COR-L47 (cell line): ENCODE measurements around the gene PCDHA1.
"Not testable (repeated sequence)": the region's sequence is repeated elsewhere in the genome, so short reads cannot be mapped to it uniquely, and the experiment has no call there.

Experiments used
- DNase-seq: peaks from one replicate; lab custom pipeline; 2025; lab: John Stamatoyannopoulos, UW

Gene PCDHA1

DNA sequence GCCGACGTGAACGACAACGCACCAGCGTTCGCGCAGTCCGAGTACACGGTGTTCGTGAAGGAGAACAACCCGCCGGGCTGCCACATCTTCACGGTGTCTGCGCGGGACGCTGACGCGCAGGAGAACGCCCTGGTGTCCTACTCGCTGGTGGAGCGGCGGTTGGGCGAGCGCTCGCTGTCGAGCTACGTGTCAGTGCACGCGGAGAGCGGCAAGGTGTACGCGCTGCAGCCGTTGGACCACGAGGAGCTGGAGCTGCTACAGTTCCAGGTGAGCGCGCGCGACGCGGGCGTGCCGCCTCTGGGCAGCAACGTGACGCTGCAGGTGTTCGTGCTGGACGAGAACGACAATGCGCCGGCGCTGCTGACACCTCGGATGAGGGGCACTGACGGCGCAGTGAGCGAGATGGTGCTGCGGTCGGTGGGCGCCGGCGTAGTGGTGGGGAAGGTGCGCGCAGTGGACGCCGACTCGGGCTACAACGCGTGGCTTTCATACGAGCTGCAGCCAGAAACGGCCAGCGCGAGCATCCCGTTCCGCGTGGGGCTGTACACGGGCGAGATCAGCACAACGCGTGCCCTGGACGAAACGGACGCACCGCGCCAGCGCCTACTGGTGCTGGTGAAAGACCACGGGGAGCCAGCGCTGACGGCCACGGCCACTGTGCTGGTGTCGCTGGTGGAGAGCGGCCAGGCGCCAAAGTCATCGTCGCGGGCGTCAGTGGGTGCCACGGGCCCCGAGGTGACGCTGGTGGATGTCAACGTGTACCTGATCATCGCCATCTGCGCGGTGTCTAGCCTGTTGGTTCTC, 64.1 kb downstream of the PCDHA1 start:
- DNase-seq, result not testable (repeated sequence)

DNA sequence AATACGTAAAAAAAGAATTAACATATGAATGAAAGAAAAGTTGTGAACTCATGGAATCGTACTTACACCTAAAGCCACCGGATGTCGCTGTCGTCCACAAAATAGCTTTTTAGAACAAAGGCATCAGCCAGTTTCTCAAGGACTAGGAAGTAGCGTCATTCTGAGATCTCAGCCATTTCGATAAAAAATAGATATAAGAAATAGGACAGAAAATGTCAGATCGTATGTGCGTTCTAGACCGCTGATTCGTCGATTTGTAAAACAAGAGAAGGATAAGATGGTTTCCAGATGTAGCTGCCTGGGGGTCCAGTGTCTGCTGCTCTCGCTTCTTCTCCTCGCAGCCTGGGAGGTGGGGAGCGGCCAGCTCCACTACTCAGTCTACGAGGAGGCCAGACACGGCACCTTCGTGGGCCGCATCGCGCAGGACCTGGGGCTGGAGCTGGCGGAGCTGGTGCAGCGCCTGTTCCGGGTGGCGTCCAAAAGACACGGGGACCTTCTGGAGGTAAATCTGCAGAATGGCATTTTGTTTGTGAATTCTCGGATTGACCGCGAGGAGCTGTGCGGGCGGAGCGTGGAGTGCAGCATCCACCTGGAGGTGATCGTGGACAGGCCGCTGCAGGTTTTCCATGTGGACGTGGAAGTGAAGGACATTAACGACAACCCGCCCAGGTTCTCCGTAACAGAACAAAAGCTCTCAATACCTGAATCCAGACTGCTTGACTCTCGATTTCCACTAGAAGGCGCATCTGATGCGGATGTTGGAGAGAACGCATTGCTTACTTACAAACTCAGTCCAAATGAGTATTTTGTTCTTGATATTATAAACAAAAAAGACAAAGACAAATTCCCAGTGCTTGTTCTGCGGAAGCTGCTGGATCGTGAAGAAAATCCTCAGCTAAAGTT, 70.1 kb downstream of the PCDHA1 start, which contains the start of gene PCDHA10:
PCDHA10 (plus strand) TSS at position 126 of the 903 bp plus-strand sequence; CDS start at position 278, 152 bp downstream.
- no peak for DNase-seq

DNA sequence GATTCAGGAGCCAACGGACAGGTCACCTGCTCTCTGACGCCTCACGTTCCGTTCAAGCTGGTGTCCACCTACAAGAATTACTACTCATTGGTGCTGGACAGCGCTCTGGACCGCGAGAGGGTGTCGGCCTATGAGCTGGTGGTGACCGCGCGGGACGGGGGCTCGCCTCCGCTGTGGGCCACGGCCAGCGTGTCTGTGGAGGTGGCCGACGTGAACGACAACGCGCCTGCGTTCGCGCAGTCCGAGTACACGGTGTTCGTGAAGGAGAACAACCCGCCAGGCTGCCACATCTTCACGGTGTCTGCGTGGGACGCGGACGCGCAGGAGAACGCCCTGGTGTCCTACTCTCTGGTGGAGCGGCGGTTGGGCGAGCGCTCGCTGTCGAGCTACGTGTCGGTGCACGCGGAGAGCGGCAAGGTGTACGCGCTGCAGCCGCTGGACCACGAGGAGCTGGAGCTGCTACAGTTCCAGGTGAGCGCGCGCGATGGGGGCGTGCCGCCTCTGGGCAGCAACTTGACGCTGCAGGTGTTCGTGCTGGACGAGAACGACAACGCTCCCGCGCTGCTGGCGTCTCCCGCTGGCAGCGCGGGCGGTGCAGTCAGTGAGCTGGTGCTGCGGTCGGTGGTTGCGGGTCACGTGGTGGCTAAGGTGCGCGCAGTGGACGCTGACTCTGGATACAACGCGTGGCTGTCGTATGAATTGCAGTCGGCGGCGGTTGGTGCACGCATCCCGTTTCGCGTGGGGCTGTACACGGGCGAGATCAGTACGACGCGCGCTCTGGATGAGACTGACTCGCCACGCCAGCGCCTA, 71.4 kb downstream of the PCDHA1 start:
- DNase-seq, result no peak

DNA sequence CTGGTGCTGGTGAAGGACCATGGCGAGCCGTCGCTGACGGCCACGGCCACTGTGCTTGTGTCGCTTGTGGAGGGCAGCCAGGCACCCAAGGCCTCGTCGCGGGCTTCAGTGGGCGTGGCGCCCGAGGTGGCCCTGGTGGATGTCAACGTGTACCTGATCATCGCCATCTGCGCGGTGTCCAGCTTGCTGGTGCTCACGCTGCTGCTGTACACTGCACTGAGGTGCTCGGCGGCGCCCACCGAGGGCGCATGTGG, 72.0 kb downstream of the PCDHA1 start:
- no peak for DNase-seq

DNA sequence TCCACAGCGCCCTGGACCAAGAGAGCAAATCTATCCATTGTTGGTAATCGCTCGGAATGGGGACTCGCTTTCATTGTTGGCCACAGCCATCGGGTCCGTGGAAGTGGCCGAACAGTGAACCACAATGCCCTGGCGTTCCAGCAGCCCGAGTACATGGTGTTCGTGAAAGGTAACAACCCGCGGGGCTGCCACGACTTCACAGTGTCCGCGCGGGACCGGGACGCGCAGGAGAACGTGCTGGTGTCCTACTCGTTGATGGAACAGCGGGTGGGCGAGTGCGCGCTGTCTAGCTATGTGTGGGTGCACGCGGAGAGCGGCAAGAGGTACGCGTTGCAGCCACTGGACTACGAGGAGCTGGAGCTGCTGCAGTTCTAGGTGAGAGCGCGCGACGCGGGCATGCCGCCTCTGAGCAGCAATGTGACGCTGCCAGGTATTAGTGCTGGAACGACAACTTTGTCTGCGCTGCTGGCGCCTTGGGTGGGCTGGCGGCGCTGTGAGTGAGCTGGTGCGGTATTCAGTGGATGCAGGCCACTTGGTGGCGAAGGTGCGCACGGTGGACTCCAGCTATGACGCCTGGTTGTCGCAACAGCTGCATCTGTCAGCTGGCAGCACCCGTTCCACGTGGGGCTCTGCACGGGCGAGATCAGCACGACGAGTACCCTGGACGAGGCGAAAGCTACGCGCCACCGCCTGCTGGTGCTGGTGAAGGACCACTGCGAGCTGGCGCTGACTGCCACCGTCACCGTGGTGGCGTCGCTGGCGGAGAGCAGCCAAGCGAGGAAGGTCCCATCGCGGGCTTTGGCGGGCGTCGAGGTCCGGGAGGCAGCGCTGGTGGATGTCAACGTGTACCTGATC, 76.7 kb downstream of the PCDHA1 start:
- no peak for DNase-seq

DNA sequence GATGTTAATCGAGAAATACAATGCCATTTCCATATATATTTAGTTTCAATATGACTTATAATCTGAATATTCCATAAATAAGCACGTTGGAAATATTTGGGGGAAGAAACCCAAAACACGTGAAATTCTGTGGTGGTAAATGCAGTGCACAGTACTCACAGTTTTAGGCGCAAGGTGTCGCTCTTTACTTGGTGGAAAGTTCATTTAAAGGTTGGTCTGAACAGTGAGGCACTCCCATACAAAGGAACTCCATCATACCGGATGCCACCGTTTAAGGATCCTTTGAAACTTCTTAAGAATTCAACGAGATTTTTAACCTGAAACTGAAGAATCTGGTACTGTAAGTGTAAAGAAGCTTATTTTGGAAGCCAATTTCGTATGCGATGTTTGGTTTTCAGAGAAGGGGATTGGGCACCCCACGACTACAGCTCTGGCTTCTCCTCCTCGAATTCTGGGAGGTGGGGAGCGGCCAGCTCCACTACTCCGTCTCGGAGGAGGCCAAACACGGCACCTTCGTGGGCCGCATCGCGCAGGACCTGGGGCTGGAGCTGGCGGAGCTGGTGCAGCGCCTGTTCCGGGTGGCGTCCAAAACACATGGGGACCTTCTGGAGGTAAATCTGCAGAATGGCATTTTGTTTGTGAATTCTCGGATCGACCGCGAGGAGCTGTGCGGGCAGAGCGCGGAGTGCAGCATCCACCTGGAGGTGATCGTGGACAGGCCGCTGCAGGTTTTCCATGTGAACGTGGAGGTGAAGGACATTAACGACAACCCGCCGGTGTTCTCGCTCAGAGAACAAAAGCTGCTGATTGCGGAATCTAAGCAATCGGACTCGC, 83.0 kb downstream of the PCDHA1 start, which contains the start of gene PCDHA11:
PCDHA11 (plus strand) TSS at position 237 of the 834 bp plus-strand sequence; CDS start at position 384, 147 bp downstream.
- DNase-seq, result peak; percentile 56

DNA sequence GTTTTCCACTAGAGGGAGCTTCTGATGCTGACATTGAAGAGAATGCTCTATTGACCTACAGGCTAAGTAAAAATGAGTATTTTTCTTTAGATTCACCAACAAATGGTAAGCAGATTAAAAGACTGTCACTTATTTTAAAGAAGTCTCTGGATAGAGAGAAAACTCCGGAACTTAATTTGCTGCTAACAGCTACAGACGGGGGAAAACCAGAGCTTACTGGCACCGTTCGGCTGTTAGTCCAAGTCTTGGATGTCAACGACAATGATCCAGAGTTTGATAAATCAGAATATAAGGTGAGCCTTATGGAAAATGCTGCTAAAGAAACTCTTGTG, 83.6 kb downstream of the PCDHA1 start:
- DNase-seq, result no peak

DNA sequence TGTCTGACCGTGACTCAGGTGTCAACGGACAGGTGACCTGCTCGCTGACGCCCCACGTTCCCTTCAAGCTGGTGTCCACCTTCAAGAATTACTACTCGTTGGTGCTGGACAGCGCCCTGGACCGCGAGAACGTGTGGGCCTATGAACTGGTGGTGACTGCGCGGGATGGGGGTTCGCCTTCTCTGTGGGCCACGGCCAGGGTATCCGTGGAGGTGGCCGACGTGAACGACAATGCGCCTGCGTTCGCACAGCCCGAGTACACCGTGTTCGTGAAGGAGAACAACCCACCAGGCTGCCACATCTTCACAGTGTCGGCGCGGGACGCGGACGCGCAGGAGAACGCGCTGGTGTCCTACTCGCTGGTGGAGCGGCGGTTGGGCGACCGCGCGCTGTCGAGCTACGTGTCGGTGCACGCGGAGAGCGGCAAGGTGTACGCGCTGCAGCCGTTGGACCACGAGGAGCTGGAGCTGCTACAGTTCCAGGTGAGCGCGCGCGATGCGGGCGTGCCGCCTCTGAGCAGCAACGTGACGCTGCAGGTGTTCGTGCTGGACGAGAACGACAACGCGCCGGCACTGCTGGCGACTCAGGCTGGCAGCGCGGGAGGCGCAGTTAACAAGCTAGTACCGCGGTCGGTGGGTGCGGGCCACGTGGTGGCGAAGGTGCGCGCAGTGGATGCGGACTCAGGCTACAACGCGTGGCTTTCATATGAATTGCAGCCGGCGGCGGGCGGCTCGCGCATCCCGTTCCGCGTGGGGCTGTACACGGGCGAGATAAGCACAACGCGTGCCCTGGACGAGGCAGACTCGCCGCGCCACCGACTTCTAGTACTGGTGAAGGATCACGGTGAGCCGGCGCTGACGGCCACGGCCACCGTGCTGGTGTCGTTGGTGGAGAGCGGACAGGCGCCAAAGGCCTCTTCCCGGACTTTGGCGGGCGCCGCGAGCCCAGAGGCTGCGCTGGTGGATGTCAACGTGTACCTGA, 84.6 kb downstream of the PCDHA1 start:
- no peak for DNase-seq

DNA sequence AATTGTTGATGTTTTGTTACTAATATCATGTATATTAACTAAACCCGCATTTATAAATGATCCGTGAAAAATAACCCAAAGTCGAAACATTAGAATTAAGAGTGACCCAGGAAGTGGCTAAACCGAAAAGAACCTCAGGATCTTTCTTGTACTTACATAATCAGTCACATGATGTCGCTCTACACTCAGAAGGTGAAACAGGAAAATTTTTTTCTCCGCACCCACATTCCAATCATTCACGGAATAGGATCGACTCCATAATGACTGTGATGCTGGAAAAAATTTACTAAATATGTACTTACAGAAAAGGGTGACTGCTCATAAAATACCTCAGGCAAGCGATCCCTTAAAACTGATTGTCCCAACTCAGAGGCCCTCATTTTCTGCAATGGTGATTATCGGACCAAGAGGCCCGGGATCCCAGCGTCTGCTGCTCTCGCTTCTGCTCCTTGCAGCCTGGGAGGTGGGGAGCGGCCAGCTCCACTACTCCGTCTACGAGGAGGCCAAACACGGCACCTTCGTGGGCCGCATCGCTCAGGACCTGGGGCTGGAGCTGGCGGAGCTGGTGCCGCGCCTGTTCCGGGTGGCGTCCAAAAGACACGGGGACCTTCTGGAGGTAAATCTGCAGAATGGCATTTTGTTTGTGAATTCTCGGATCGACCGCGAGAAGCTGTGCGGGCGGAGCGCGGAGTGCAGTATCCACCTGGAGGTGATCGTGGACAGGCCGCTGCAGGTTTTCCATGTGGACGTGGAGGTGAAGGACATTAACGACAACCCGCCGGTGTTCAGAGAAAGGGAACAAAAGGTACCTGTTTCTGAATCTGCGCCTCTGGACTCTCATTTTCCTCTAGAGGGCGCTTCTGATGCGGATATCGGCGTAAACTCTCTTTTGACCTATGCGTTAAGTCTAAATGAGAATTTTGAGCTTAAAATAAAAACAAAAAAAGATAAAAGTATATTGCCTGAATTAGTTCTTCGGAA, 89.4 kb downstream of the PCDHA1 start, which contains the start of gene PCDHA12:
PCDHA12 (plus strand) TSS at position 224 of the 981 bp plus-strand sequence; CDS start at position 389, 165 bp downstream.
- DNase-seq, result no peak

DNA sequence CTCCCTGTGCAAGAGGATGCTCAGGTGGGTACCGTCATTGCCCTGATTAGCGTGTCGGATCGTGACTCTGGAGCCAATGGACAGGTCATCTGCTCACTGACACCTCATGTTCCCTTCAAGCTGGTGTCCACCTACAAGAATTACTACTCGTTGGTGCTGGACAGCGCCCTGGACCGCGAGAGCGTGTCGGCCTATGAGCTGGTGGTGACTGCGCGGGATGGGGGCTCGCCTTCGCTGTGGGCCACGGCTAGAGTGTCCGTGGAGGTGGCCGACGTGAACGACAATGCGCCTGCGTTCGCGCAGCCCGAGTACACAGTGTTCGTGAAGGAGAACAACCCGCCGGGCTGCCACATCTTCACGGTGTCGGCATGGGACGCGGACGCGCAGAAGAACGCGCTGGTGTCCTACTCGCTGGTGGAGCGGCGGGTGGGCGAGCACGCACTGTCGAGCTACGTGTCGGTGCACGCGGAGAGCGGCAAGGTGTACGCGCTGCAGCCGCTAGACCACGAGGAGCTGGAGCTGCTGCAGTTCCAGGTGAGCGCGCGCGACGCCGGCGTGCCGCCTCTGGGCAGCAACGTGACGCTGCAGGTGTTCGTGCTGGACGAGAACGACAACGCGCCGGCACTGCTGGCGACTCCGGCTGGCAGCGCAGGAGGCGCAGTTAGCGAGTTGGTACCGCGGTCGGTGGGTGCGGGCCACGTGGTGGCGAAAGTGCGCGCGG, 90.8 kb downstream of the PCDHA1 start:
- not testable (repeated sequence) for DNase-seq

DNA sequence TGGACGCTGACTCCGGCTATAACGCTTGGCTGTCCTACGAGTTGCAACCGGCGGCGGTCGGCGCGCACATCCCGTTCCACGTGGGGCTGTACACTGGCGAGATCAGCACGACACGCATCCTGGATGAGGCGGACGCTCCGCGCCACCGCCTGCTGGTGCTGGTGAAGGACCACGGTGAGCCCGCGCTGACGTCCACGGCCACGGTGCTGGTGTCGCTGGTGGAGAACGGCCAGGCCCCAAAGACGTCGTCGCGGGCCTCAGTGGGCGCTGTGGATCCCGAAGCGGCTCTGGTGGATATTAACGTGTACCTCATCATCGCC, 91.3 kb downstream of the PCDHA1 start:
- DNase-seq, result no peak

DNA sequence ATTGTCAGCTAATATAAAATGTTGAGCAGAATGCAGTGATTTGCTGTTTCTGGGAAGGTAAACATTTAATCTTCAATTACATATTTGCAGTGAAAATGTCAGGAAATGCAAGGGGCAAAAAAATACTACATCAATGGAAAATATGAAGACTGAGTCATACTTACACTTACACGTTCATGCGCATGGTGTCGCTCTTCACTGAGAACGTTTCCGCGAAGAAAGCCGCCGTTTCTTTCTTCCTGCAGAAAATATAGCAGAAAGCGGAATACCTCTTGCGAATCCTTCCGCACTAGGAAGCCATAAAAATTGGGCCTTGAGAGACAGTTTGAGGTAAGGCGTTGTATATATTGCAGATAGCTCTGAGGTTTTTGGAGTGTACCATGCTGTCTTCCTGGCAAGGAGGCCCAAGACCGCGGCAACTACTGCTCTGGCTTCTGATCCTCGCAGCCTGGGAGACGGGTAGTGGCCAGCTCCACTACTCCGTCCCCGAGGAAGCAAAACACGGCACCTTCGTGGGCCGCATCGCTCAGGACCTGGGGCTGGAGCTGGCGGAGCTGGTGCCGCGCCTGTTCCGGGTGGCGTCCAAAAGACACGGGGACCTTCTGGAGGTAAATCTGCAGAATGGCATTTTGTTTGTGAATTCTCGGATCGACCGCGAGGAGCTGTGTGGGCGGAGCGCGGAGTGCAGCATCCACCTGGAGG, 96.1 kb downstream of the PCDHA1 start, which contains the start of gene PCDHA13:
PCDHA13 (plus strand) TSS at position 236 of the 702 bp plus-strand sequence; CDS start at position 381, 145 bp downstream.
- no peak for DNase-seq

DNA sequence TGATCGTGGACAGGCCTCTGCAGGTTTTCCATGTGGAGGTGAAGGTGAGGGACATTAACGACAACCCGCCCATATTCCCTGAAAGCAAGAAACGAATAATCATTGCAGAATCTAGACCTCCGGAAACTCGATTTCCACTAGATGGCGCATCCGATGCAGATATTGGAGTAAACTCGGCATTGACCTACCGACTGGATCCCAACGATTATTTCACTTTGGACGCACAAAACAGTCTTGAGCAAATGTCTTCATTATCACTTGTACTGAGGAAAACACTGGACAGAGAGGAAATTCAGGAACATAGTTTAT, 96.6 kb downstream of the PCDHA1 start:
- DNase-seq, result peak; percentile 33

DNA sequence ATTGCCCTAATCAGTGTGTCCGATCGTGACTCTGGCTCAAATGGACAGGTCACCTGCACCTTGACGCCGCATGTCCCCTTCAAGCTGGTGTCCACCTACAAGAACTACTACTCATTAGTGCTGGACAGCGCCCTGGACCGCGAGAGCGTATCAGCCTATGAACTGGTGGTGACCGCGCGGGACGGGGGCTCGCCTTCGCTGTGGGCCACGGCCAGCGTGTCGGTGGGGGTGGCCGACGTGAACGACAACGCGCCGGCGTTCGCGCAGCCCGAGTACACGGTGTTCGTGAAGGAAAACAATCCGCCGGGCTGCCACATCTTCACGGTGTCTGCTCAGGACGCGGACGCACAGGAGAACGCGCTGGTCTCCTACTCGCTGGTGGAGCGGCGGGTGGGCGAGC, 97.4 kb downstream of the PCDHA1 start:
- DNase-seq, result no peak

DNA sequence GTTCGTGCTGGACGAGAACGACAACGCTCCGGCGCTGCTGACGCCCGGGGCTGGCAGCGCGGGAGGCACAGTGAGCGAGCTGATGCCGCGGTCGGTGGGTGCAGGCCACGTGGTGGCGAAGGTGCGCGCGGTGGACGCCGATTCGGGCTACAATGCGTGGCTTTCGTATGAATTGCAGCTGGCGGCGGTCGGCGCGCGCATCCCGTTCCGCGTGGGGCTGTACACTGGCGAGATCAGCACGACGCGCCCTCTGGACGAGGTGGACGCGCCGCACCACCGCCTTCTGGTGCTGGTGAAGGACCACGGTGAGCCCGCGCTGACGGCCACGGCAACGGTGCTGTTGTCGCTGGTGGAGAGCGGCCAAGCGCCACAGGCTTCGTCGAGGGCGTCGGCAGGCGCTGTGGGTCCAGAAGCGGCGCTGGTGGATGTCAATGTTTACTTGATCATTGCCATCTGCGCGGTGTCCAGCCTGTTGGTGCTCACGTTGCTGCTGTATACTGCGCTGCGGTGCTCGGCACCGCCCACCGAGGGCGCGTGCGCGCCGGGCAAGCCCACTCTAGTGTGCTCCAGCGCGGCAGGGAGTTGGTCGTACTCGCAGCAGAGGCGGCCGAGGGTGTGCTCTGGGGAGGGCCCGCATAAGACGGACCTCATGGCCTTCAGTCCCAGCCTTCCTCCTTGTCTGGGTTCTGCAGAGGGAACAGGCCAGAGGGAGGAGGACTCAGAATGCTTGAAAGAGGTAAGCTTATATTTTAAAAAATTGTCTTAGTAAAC, 98.2 kb downstream of the PCDHA1 start:
- no peak for DNase-seq

DNA sequence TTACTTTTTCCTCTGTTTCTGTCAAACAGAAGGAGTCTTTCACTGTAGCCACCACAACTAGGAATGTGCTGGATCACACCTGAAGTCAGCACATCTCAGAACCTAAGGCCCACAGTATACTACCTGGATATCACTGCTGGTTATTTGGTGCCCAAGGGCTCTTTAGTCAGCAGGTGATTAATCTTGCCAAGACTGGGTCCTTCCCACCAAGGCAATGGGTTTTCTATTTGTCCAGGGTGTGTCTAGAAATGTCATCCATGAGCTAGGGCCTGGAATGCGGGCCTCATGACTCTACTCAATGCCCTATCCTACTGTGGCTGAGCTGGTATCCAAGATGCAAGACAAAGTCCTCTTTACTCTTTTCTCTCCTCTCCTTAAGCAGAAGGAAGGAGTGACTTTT, 130.4 kb downstream of the PCDHA1 start:
- DNase-seq, result no peak
